Lower lobe of right lung (tissue), 2 donors: ENCODE data around the gene TMEM204. TPM values are rescaled to one million over a fixed set of nuclear protein-coding genes. Genes with fewer than 3 reads are reported as not detected.

Experiments used
- ATAC-seq, 2 donors: fragments of 200-7000 bp; cut with Tn5 transposase; one replicate each; pipeline ENCODE4 v1.9.1; 2020 to 2022; ENCODE audit warnings: mild to moderate bottlenecking in 2 of 2, moderate library complexity in 2 of 2
- DNase-seq: peaks from one replicate; pipeline ENCODE4 v3.0.0-alpha.2; 2020
- H3K27ac ChIP-seq: fragments of 200-600 bp; one replicate; pipeline ENCODE4 v1.8.0; 2022
- H3K27me3 ChIP-seq: fragments of 200-600 bp; one replicate; pipeline ENCODE4 v1.8.0; 2022; ENCODE audit warnings: low read depth
- H3K36me3 ChIP-seq: fragments of 200-600 bp; one replicate; pipeline ENCODE4 v1.8.0; 2022; ENCODE audit warnings: mild to moderate bottlenecking
- H3K4me1 ChIP-seq: fragments of 200-600 bp; one replicate; pipeline ENCODE4 v1.8.0; 2022
- H3K4me3 ChIP-seq: fragments of 200-600 bp; one replicate; pipeline ENCODE4 v1.8.0; 2022; ENCODE audit warnings: mild to moderate bottlenecking
- H3K9me3 ChIP-seq: fragments of 200-600 bp; one replicate; pipeline ENCODE4 v1.8.0; 2022
- intact Hi-C: fragments of 100-400 bp; cut with DNase I; formaldehyde crosslinking; loops from one replicate; pipeline ENCODE4 v1.11.0; 2022
- total RNA-seq: library from RNA; stranded (reverse); fragmentation: NEBNext Ultra II Directional; extraction: Animal tissue kit (Norgen Biotek cat#: 25700); gene quantifications from one replicate; pipeline ENCODE4 v1.2.1, GENCODE V29; 2021
- TF ChIP-seq, protein P1 (sequence below): fragments of 200-600 bp; IDR thresholded peaks from one replicate; pipeline ENCODE4 v1.8.0; 2022; ENCODE audit warnings: antibody characterized with exemption, mild to moderate bottlenecking
- donor health status: DM: no; HTN: yes; CAD: no; lungs with severe emphysema.

Gene TMEM204
- total RNA-seq, 1 donor from 2014 or later = 63.1 TPM

DNA sequence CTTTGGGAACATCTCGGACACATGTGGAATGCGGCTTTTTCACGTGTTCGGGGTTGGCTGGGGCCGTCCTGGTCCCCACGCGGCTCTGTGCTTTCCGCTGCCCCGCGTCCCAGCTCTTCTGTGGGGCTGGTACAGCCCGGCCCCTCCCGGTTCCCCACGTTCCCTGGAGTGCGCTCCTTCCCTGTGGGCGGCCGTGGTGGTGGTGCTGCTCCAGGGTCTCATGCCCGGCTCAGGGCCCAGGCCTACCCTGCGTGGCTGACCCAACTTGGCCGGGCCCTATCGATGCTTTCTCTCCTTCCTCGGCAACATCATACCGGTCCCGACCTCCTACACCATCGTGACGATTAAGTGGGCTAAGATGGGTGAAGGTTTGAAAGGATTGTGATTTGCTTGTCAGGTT, 37.0 kb upstream of the TMEM204 start:
- Histone ChIP-seq H3K27me3 (no peaks in the 10 kb centered on the region), H3K4me1 (peaks cover 21% of the 10 kb centered on the region), H3K36me3 (peaks cover 64% of the 10 kb centered on the region), H3K27ac (no peak overlapping the region), H3K4me3 (no peak overlapping the region), H3K9me3 (no peaks in the 10 kb centered on the region)
- ATAC-seq (no peak), DNase-seq (peak; percentile 34)
- intact Hi-C loops = no loop called here
- TF ChIP-seq, protein P1, sequence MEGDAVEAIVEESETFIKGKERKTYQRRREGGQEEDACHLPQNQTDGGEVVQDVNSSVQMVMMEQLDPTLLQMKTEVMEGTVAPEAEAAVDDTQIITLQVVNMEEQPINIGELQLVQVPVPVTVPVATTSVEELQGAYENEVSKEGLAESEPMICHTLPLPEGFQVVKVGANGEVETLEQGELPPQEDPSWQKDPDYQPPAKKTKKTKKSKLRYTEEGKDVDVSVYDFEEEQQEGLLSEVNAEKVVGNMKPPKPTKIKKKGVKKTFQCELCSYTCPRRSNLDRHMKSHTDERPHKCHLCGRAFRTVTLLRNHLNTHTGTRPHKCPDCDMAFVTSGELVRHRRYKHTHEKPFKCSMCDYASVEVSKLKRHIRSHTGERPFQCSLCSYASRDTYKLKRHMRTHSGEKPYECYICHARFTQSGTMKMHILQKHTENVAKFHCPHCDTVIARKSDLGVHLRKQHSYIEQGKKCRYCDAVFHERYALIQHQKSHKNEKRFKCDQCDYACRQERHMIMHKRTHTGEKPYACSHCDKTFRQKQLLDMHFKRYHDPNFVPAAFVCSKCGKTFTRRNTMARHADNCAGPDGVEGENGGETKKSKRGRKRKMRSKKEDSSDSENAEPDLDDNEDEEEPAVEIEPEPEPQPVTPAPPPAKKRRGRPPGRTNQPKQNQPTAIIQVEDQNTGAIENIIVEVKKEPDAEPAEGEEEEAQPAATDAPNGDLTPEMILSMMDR = no peak

- intact Hi-C loops = no loop called here
- TF ChIP-seq, protein P1 = no peak
- Histone ChIP-seq H3K36me3 (peaks cover 71% of the 10 kb centered on the region), H3K27me3 (no peaks in the 10 kb centered on the region), H3K4me3 (no peak overlapping the region), H3K4me1 (peaks cover 21% of the 10 kb centered on the region), H3K27ac (no peak overlapping the region), H3K9me3 (no peaks in the 10 kb centered on the region)
- ATAC-seq (no peak), DNase-seq (peak; percentile 36)
Observed at GRCh38 chr16:1497014-1497598, 36.4 kb upstream of the TMEM204 start.

GRCh38 chr16:1498899-1499676, 34.4 kb upstream of the TMEM204 start:
- peaks cover 90% of the 10 kb centered on the region for H3K36me3 ChIP-seq
- H3K4me1 ChIP-seq = peaks cover 7% of the 10 kb centered on the region
- no peaks in the 10 kb centered on the region for H3K9me3 ChIP-seq
- H3K4me3 ChIP-seq = no peak overlapping the region
- no peaks in the 10 kb centered on the region for H3K27me3 ChIP-seq
- intact Hi-C loops = no loop called here
- no peak for ATAC-seq
- DNase-seq = peak; percentile 31
- TF ChIP-seq, protein P1 = no peak
- no peak overlapping the region for H3K27ac ChIP-seq

GRCh38 chr16:1499756-1500464, 33.6 kb upstream of the TMEM204 start:
- intact Hi-C loops = no loop called here
- Histone ChIP-seq H3K4me1 (no peaks in the 10 kb centered on the region), H3K9me3 (no peaks in the 10 kb centered on the region), H3K27ac (no peak overlapping the region), H3K4me3 (no peak overlapping the region), H3K27me3 (no peaks in the 10 kb centered on the region), H3K36me3 (peaks cover 90% of the 10 kb centered on the region)
- TF ChIP-seq, protein P1 = no peak
- no peak for ATAC-seq
- peak; percentile 42 for DNase-seq

DNA sequence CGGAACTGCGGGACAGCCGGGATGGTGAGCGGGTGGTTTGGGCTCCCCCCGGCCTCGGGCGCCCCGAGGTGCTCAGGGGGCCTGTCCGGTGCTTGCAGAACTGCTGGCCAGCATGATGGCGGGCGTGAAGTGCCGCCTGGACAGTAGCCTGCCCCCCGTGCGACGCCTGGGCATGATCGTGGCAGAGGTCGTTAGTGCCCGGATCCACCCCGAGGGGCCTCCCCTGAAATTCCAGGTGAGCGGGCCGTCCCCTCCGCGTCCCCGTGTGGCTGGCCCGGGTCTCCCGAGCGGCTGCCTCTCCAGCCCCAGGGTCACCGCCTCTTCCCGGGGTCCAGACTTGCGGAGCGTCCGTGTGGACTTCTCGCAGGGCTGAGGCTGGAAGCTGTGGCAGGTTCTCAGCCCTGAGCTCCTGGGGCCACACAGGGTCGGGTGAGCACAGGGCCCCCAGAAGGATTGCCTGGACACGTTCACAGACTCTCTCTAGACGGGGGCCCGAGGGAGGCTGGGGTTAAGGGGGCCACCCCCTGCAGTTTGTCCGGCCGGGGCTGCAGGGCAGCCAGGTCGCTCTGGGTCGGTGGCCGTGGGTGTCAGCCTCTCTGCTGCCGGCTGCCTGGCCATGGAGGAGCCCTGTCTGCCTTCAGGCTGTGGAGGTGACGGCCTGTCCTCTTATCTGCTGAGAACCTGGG, 32.9 kb upstream of the TMEM204 start:
- DNase-seq (peak; percentile 31), ATAC-seq (no peak)
- H3K4me3 ChIP-seq = no peak overlapping the region
- no peak overlapping the region for H3K27ac ChIP-seq
- no peaks in the 10 kb centered on the region for H3K9me3 ChIP-seq
- H3K36me3 ChIP-seq = peaks cover 83% of the 10 kb centered on the region
- TF ChIP-seq, protein P1 = no peak
- no peaks in the 10 kb centered on the region for H3K27me3 ChIP-seq
- H3K4me1 ChIP-seq = no peaks in the 10 kb centered on the region
- intact Hi-C loops = no loop called here
